Bronchial epithelial cell (primary cell): Measurements from ENCODE around the gene PRKCE. TPM values are rescaled to one million over a fixed set of nuclear protein-coding genes. Genes with fewer than 3 reads are reported as not detected.

Experiments
- DNase-seq: peaks from one replicate; pipeline ENCODE4 v3.0.0-alpha.2; 2010; ENCODE audit warnings: low read depth
- FAIRE-seq: peaks from 2 replicates; lab custom pipeline; 2011; peaks lifted over from hg19 to GRCh38; lab: Jason Lieb, UNC
- H3K27me3 ChIP-seq: 2 replicates; pipeline ENCODE4 v1.5.1; 2011; ENCODE audit warnings: low read length; ENCODE audit not compliant: control insufficient read depth, insufficient read depth
- H3K36me3 ChIP-seq: 2 replicates; pipeline ENCODE4 v1.5.1; 2011; ENCODE audit warnings: low read length; ENCODE audit not compliant: control insufficient read depth, insufficient read depth
- H3K4me3 ChIP-seq: 2 replicates; pipeline ENCODE4 v1.5.1; 2011; ENCODE audit warnings: mild to moderate bottlenecking, low read depth, low read length, control low read depth
- CTCF ChIP-seq: IDR thresholded peaks from 2 replicates; pipeline ENCODE4 v1.5.1; 2011; ENCODE audit warnings: mild to moderate bottlenecking, moderate library complexity, low read length, control low read depth, inconsistent platforms; ENCODE audit not compliant: insufficient read depth, severe bottlenecking
- total RNA-seq: library from RNA; depleted of rRNA; stranded (reverse); fragments of >200 nt; gene quantifications from 2 replicates; pipeline ENCODE4 v1.2.1, GENCODE V29; 2014

The PRKCE gene
- total RNA-seq, 1 donor from 2014 or later, result 6.3 TPM

GRCh38 chr2:45826884-45827635, 175.6 kb downstream of the PRKCE start:
- H3K27me3 ChIP-seq, result no peaks in the 10 kb centered on the region
- no peak for FAIRE-seq
- H3K4me3 ChIP-seq, result no peak overlapping the region
- no peak for TF ChIP-seq CTCF
- H3K36me3 ChIP-seq, result no peaks in the 10 kb centered on the region
- DNase-seq, result no peak

DNA sequence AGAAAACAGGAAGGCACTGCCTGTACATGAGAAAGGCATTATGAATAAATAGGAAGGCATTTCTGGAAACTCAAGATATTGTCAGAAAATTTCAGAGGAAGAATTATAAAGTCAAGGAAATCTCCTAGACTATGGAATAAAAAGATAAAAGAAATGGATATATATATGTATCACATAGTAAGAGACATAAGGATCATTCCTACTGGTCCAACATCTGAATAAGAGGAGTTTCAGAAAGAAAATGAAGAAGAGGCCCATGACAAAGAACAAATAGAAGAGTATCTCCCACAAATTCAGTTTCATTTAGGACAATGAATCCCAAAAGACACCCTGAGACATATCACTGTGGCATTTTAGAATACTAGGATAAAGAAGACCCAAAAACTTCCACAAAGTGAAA, 178.8 kb downstream of the PRKCE start:
- Histone ChIP-seq H3K36me3 (no peaks in the 10 kb centered on the region), H3K4me3 (no peak overlapping the region), H3K27me3 (no peaks in the 10 kb centered on the region)
- no peak for FAIRE-seq
- no peak for DNase-seq
- no peak for TF ChIP-seq CTCF

DNA sequence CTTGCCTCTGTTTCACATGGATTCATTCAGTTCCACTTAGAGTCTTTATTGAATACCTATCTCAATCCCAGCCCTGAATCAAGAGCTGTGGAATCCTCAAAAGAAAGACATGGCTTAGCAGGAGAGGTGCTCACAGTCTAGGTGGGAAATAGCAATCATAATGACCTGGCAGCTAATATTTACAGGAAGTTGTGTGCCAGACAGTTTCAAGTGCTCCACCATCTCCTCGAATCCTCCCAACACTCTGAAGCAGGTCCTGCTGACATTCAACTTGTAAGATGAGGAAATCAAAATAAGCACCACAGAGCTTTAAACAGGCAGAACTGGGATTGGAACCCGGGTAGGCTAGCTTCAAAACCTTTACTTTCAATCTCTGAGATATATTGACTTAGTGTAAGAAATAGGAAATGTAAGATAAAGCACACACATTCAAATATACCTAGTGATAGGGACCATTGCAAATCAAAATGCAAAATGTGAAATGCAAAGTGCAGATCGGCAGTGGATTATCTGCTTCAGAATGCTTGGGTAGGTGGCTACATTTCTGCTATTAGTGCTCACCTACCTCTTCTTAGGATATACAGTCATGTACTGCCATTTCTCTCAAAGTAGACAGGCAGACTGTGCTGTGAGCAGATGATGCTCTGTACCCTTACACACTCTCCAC, 182.0 kb downstream of the PRKCE start:
- Histone ChIP-seq H3K36me3 (no peaks in the 10 kb centered on the region), H3K27me3 (no peaks in the 10 kb centered on the region), H3K4me3 (no peak overlapping the region)
- TF ChIP-seq CTCF, result no peak
- no peak for DNase-seq
- no peak for FAIRE-seq

DNA sequence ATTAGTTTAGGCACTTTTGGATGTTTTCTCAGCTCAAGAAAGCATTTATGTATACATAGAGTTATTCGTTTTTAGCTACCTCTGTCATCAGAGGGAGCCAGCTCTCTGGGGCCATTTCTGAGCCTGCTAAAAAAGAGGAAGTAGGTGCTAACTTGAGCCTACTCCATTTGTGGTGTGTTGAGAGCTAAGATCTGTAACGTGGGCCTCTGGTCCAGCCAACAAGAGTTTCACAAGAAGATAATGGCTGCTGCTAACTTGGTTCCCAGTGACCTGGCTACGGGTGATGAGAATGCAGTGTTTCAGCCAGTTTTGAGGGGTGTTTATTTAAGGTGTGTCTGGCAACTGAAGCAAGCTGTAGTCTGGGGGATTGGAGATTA, 182.5 kb downstream of the PRKCE start:
- Histone ChIP-seq H3K27me3 (no peaks in the 10 kb centered on the region), H3K4me3 (no peak overlapping the region), H3K36me3 (no peaks in the 10 kb centered on the region)
- no peak for TF ChIP-seq CTCF
- no peak for DNase-seq
- no peak for FAIRE-seq

DNA sequence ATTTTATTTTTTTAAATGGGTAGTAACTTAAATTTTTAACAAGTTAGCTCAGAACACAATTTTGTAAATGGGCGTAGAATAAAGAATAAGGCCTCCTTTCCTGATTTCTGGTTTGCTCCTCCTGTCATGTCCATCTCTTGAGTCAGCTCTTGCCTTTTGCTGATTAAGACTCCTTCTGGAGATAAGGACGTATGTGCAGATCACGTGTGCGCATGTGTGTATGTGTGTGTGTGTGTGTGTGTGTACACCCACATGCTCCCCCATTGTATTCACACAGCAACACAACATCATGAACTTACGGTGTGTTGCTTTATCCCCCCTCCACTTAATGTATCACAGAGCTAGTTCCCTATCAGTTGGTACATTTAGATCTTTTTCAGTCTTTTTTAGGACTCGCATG, 182.9 kb downstream of the PRKCE start:
- Histone ChIP-seq H3K36me3 (no peaks in the 10 kb centered on the region), H3K4me3 (no peak overlapping the region), H3K27me3 (no peaks in the 10 kb centered on the region)
- DNase-seq (no peak), FAIRE-seq (no peak)
- TF ChIP-seq CTCF, result no peak
